Cardiac fibroblast (primary cell): ENCODE measurements around the gene GGACT.
A peak's percentile ranks its signal among the peaks of the same experiment; 100 is the strongest.

Source experiments
- DNase-seq, 2 donors: peaks; one replicate each; pipeline versions ENCODE4 v3.0.0 to v3.0.0-alpha.2; 2010; ENCODE audit warnings: low read depth in 2 of 2
- H3K4me3 ChIP-seq, 2 donors: replicated peaks in 1 of 2; 1 replicate in 1 of 2; 2 replicates in 1 of 2; pipeline ENCODE4 v1.5.1; 2011; ENCODE audit warnings: low read depth in 2 of 2, low read length in 2 of 2, mild to moderate bottlenecking in 2 of 2, moderate library complexity in 1 of 2
- TF ChIP-seq, protein P1 (sequence below): IDR thresholded peaks from one replicate; pipeline ENCODE4 v1.5.1; 2011; ENCODE audit warnings: low read depth, mild to moderate bottlenecking, low read length, inconsistent platforms

Gene GGACT

GRCh38 chr13:100537951-100538462 lies 50.6 kb downstream of the GGACT start:
- H3K4me3 ChIP-seq: no peak overlapping the region
- DNase-seq: no peak
- TF ChIP-seq, protein P1, sequence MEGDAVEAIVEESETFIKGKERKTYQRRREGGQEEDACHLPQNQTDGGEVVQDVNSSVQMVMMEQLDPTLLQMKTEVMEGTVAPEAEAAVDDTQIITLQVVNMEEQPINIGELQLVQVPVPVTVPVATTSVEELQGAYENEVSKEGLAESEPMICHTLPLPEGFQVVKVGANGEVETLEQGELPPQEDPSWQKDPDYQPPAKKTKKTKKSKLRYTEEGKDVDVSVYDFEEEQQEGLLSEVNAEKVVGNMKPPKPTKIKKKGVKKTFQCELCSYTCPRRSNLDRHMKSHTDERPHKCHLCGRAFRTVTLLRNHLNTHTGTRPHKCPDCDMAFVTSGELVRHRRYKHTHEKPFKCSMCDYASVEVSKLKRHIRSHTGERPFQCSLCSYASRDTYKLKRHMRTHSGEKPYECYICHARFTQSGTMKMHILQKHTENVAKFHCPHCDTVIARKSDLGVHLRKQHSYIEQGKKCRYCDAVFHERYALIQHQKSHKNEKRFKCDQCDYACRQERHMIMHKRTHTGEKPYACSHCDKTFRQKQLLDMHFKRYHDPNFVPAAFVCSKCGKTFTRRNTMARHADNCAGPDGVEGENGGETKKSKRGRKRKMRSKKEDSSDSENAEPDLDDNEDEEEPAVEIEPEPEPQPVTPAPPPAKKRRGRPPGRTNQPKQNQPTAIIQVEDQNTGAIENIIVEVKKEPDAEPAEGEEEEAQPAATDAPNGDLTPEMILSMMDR: no peak

GRCh38 chr13:100537486-100537885 lies 51.1 kb downstream of the GGACT start:
- DNase-seq: no peak
- TF ChIP-seq, protein P1: no peak
- no peak overlapping the region for H3K4me3 ChIP-seq

DNA sequence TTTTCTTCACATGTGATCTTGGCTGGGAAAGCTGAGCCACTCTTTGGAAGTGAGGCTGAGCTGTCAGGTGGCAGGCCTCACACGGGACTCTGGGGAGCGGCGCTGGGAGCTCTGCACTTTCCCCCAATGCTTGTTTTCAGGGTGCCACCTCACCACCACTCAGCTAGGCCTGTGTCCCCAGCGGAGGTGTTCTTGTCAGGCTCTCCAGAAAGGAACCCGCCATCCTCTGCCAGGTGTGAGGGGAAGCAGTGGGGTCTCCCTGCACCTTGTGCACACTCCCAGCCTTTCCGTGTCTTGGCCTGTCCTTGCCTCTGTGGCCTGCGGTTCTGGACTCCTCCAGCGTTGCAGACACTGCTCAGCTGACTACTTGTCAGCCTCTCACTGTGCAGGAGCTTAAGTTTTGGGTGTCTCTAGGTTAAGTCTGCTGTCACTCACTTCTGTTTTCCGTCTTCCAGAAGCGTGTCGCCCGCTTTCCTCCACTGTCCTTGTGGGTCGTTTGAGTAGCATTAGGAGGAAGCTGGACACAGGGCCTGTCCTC lies 51.9 kb downstream of the GGACT start:
- TF ChIP-seq, protein P1: no peak
- no peak for DNase-seq
- no peak overlapping the region for H3K4me3 ChIP-seq

DNA sequence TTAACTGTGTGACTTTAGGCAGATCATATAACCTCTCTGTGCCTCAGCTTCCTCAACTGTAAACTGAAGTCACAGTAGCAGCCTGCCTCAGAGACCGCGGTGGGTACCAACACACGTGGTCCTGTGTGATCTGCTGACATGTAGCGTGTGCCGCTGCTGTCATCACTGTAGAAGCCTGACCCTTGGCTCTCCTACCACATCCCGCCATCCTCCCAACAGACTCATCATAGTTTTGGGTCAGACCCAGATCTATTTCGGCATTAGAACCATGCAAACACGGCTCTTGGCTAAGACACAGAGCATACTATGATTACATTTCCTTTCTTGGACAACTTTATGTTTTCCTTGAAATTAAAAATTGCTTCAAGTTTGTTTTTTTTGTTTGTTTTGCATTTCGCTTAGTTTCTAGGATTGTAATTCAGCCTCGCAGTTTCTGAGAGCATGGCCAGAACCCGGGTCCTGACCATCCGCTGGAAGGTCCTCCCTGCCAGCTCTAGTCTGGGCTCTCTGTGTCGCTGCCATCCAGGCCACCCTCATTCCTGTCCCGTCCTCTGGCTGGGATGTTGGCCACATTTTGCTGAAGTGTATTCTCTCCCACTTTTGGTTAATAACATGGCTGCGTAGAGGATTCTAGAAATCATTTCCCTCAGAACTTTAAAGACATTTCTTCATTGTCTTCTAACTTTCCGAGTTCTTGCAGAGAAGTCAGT lies 53.0 kb downstream of the GGACT start:
- peak; percentile 63 to 67 for DNase-seq
- H3K4me3 ChIP-seq: no peak overlapping the region
- TF ChIP-seq, protein P1: no peak

GRCh38 chr13:100534911-100535310 lies 53.7 kb downstream of the GGACT start:
- DNase-seq: no peak

DNA sequence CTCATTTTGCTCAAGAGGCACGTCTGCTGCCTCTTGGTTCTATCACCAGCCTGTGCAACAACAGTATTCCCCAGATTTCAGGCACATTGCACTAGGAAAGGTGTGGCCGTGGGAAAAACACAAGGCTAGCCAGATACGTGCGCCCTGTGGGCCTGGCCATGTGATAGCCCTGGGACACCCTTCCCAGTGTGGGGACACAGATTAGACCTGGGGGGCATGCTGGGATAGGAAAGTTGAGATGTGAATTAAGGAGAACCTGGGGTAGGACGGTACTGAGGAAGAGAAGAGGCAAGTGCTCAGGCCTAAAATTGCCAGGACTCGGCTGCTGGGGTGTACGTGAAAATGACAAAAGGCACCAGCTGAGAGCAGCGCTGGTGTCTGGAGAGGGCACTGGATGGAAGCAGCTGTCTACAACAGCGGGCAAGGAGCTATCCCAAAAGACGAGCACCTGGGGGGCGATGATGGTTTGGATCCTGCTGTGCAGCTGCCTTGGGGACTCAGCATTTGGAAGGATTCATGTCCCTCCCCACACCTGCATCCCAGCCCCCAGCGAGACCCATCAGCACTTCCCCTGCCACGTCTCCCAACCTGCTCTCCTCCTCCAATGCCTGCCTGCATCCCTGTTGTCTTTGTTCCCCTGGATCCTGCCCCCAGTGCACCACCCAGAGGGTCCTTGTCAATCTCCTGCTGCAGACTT lies 54.3 kb downstream of the GGACT start:
- TF ChIP-seq, protein P1: no peak
- DNase-seq: no peak
- H3K4me3 ChIP-seq: no peak overlapping the region

More at GRCh38 chr13:100534911-100535310, 53.7 kb downstream of the GGACT start:
- TF ChIP-seq, protein P1: no peak
- H3K4me3 ChIP-seq: no peak overlapping the region
